ENCODE measurements around the gene FYB1. TPM values are rescaled to one million over a fixed set of nuclear protein-coding genes. Genes with fewer than 3 reads are reported as not detected.

Gene FYB1
- total RNA-seq, 2 donors from 2014 or later = 3.1 to 4.0 TPM

- intact Hi-C loops (cut with DNase I) = no loop called here
- no peaks in the 10 kb centered on the region for H3K36me3 ChIP-seq
- DNase-seq (ENCODE audit: low spot score) = no peak
- H3K4me3 ChIP-seq = no peak overlapping the region
- H3K9me3 ChIP-seq = no peaks in the 10 kb centered on the region
- H3K27ac ChIP-seq = no peak overlapping the region
- WGBS = 48% methylated on average over 1 of the region's 1 CpG
- TF ChIP-seq CTCF (IDR thresholded peaks at IDR 0.05) = no peak
- no peak for TF ChIP-seq POLR2A (IDR thresholded peaks at IDR 0.05)
- no peak for TF ChIP-seq POLR2AphosphoS5 (IDR thresholded peaks at IDR 0.05)
- no peaks in the 10 kb centered on the region for H3K27me3 ChIP-seq (replicated peaks; ENCODE audit: insufficient read depth)
- no peaks in the 10 kb centered on the region for H3K4me1 ChIP-seq (replicated peaks)
Observed at GRCh38 chr5:39093352-39093751, 126.0 kb downstream of the FYB1 start.

- Histone ChIP-seq H3K4me3 (no peak overlapping the region), H3K27me3 (replicated peaks; ENCODE audit: insufficient read depth) (no peaks in the 10 kb centered on the region), H3K36me3 (no peaks in the 10 kb centered on the region), H3K9me3 (no peaks in the 10 kb centered on the region), H3K27ac (no peak overlapping the region), H3K4me1 (replicated peaks) (no peaks in the 10 kb centered on the region)
- DNase-seq (ENCODE audit: low spot score) = no peak
- intact Hi-C loops (cut with DNase I) = no loop called here
- TF ChIP-seq POLR2AphosphoS5 (IDR thresholded peaks at IDR 0.05) (no peak), CTCF (IDR thresholded peaks at IDR 0.05) (no peak), POLR2A (IDR thresholded peaks at IDR 0.05) (no peak)
- WGBS = 44% methylated on average over 4 of the region's 4 CpGs
Observed at GRCh38 chr5:39092581-39093351, 126.6 kb downstream of the FYB1 start.

- TF ChIP-seq POLR2A (IDR thresholded peaks at IDR 0.05) (no peak), CTCF (IDR thresholded peaks at IDR 0.05) (no peak), POLR2AphosphoS5 (IDR thresholded peaks at IDR 0.05) (no peak)
- Histone ChIP-seq H3K27ac (no peak overlapping the region), H3K4me1 (replicated peaks) (no peaks in the 10 kb centered on the region), H3K4me3 (no peak overlapping the region), H3K36me3 (no peaks in the 10 kb centered on the region), H3K9me3 (no peaks in the 10 kb centered on the region), H3K27me3 (replicated peaks; ENCODE audit: insufficient read depth) (no peaks in the 10 kb centered on the region)
- intact Hi-C loops (cut with DNase I) = no loop called here
- DNase-seq (ENCODE audit: low spot score) = no peak
- WGBS = 82% methylated on average over 7 of the region's 7 CpGs
Observed at GRCh38 chr5:39091940-39092580, 127.3 kb downstream of the FYB1 start.

- intact Hi-C loops (cut with DNase I) = no loop called here
- no peaks in the 10 kb centered on the region for H3K9me3 ChIP-seq
- no peaks in the 10 kb centered on the region for H3K27me3 ChIP-seq (replicated peaks; ENCODE audit: insufficient read depth)
- TF ChIP-seq CTCF (IDR thresholded peaks at IDR 0.05) (no peak), POLR2AphosphoS5 (IDR thresholded peaks at IDR 0.05) (no peak), POLR2A (IDR thresholded peaks at IDR 0.05) (no peak)
- WGBS = 78% methylated on average over 1 of the region's 1 CpG
- H3K4me3 ChIP-seq = no peak overlapping the region
- H3K36me3 ChIP-seq = no peaks in the 10 kb centered on the region
- no peak for DNase-seq (ENCODE audit: low spot score)
- no peak overlapping the region for H3K27ac ChIP-seq
- no peaks in the 10 kb centered on the region for H3K4me1 ChIP-seq (replicated peaks)
Observed at GRCh38 chr5:39083968-39084367, 135.4 kb downstream of the FYB1 start.

GRCh38 chr5:39082995-39083394 lies 136.4 kb downstream of the FYB1 start:
- H3K9me3 ChIP-seq = no peaks in the 10 kb centered on the region
- intact Hi-C loops (cut with DNase I) = no loop called here
- H3K36me3 ChIP-seq = no peaks in the 10 kb centered on the region
- no peak overlapping the region for H3K27ac ChIP-seq
- DNase-seq (ENCODE audit: low spot score) = no peak
- TF ChIP-seq CTCF (IDR thresholded peaks at IDR 0.05) = no peak
- no peak for TF ChIP-seq POLR2A (IDR thresholded peaks at IDR 0.05)
- TF ChIP-seq POLR2AphosphoS5 (IDR thresholded peaks at IDR 0.05) = no peak
- WGBS = 92% methylated on average over 3 of the region's 3 CpGs
- no peak overlapping the region for H3K4me3 ChIP-seq
- no peaks in the 10 kb centered on the region for H3K4me1 ChIP-seq (replicated peaks)
- no peaks in the 10 kb centered on the region for H3K27me3 ChIP-seq (replicated peaks; ENCODE audit: insufficient read depth)
